ENCODE data around the gene UBASH3B.

Gene UBASH3B

DNA sequence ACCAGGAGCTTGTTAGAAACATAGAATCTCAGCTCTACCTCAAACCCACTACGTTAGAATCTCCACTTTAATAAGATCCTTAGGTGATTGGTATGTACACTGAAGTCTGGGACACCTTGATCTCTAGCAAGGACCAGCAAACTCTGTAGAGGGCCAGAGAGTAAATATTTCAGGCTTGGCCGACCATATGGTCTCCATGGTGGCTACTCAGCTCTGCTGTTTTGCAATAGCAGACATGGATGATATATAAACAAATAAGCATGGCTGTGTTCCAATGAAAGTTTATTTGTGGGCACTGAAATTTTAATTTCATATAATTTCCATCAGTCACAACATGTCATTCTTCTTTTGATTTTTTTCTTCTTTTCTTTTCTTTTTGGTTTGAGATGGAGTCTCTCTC is 23.9 kb downstream of the UBASH3B start:
- TF ChIP-seq CTCF (IDR thresholded peaks at IDR 0.05; ENCODE audit: low read depth, low read length) (no peak), POLR2A (IDR thresholded peaks at IDR 0.05; ENCODE audit: extremely low read depth, insufficient read length) (no peak), MYC (IDR thresholded peaks at IDR 0.05; ENCODE audit: low read depth, low read length) (no peak), MAX (IDR thresholded peaks at IDR 0.05; ENCODE audit: low read depth, low read length) (no peak)
- no peak for DNase-seq (ENCODE audit: low read depth)
- H3K4me3 ChIP-seq (ENCODE audit: low read depth, low read length) = no peak overlapping the region

DNA sequence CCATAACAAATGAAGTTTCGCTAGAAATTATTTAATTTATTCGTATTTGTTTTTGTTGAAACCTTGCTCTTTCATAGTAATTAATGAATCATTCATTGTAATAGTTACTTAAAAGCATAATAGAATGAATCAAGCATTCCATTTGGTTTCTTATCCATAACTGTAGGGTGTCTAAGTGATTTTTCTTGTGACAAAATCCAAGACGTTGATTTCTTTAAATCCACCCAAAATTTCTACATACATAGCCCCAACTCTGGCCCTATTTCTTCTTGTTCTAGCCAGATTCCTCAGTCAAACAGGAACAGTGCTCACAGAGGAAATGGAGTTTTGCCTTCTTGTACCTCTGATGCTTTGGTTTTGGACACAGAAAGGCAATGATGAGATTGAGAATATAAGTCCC is 25.5 kb downstream of the UBASH3B start:
- TF ChIP-seq POLR2A (IDR thresholded peaks at IDR 0.05; ENCODE audit: extremely low read depth, insufficient read length) = no peak
- no peak for TF ChIP-seq MYC (IDR thresholded peaks at IDR 0.05; ENCODE audit: low read depth, low read length)
- no peak for TF ChIP-seq MAX (IDR thresholded peaks at IDR 0.05; ENCODE audit: low read depth, low read length)
- TF ChIP-seq CTCF (IDR thresholded peaks at IDR 0.05; ENCODE audit: low read depth, low read length) = no peak
- H3K4me3 ChIP-seq (ENCODE audit: low read depth, low read length) = no peak overlapping the region
- DNase-seq (ENCODE audit: low read depth) = no peak

DNA sequence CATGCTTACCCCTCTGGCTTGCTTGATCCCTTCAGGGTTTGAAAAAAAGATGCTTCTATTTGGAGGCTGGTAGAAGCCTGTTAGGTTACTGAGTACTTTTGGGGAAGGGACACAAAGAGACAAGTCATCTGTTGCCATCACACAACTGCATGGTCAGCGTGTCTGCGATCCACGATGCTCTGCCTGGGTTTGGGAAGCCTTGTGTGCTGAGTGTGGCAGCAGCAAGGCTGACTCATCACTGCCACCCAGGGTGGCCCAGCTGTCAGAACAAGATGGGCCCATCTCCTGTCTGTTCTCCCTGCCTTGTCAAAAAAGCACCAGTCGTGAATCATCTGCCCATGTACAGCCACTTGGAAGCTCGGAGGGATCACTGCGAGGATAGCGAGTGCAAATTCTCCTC is 26.2 kb downstream of the UBASH3B start:
- peak; percentile 71 for DNase-seq (ENCODE audit: low read depth)

GRCh38 chr11:122682464-122682863 is 26.9 kb downstream of the UBASH3B start:
- no peak overlapping the region for H3K4me3 ChIP-seq (ENCODE audit: low read depth, low read length)
- TF ChIP-seq MYC (IDR thresholded peaks at IDR 0.05; ENCODE audit: low read depth, low read length) (no peak), MAX (IDR thresholded peaks at IDR 0.05; ENCODE audit: low read depth, low read length) (no peak), POLR2A (IDR thresholded peaks at IDR 0.05; ENCODE audit: extremely low read depth, insufficient read length) (no peak), CTCF (IDR thresholded peaks at IDR 0.05; ENCODE audit: low read depth, low read length) (no peak)
- DNase-seq (ENCODE audit: low read depth) = no peak

More for the DNA sequence above, 26.2 kb downstream of the UBASH3B start:
- H3K4me3 ChIP-seq (ENCODE audit: low read depth, low read length) = no peak overlapping the region
- TF ChIP-seq CTCF (IDR thresholded peaks at IDR 0.05; ENCODE audit: low read depth, low read length) (peak; percentile 24), MYC (IDR thresholded peaks at IDR 0.05; ENCODE audit: low read depth, low read length) (peak; percentile 64), POLR2A (IDR thresholded peaks at IDR 0.05; ENCODE audit: extremely low read depth, insufficient read length) (no peak), MAX (IDR thresholded peaks at IDR 0.05; ENCODE audit: low read depth, low read length) (no peak)

DNA sequence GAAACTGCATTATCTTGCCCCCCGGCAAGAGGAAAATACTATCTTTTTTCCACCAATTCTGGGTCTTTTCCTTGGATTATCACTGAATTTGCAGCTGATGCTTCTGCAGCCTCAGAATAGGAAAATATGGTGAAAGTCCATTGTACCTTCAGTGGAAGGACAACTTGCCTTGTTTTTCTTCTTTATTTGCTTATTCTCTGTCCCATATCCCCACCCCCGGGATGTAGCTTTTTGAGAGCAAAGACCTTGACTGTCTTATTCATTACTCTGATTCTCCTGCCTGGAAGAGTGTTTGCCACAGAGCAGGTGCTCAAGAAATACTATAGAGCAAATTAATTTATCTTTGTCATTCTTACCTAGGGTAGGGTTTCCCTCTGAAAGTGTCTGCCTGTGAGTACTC is 29.5 kb downstream of the UBASH3B start:
- DNase-seq (ENCODE audit: low read depth) = no peak
- no peak for TF ChIP-seq MYC (IDR thresholded peaks at IDR 0.05; ENCODE audit: low read depth, low read length)
- H3K4me3 ChIP-seq (ENCODE audit: low read depth, low read length) = no peak overlapping the region

DNA sequence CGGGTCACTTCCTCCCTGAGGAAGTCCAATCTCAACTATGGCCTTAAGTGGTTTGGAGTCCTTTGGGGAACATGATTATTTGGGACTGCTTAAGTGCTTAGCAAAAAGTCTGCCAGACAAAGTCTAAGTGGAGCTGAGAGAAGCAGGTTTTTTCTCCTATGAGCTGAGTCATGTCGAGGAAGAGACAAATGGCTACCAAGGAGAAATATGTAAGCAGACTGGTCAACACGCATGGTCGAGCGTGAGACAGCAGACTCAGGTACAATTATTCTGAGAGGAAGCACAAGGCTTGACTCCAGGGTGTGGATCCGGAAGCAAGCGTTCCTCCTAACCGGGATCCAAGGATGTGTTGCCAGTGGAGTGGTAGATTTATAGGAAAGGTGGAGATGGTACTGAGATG is 30.6 kb downstream of the UBASH3B start:
- no peak overlapping the region for H3K4me3 ChIP-seq (ENCODE audit: low read depth, low read length)
- DNase-seq (ENCODE audit: low read depth) = no peak
- TF ChIP-seq POLR2A (IDR thresholded peaks at IDR 0.05; ENCODE audit: extremely low read depth, insufficient read length) = no peak
- TF ChIP-seq MAX (IDR thresholded peaks at IDR 0.05; ENCODE audit: low read depth, low read length) = no peak
- no peak for TF ChIP-seq MYC (IDR thresholded peaks at IDR 0.05; ENCODE audit: low read depth, low read length)
- no peak for TF ChIP-seq CTCF (IDR thresholded peaks at IDR 0.05; ENCODE audit: low read depth, low read length)
